ENCODE data around the gene CASZ1.

Gene CASZ1

DNA sequence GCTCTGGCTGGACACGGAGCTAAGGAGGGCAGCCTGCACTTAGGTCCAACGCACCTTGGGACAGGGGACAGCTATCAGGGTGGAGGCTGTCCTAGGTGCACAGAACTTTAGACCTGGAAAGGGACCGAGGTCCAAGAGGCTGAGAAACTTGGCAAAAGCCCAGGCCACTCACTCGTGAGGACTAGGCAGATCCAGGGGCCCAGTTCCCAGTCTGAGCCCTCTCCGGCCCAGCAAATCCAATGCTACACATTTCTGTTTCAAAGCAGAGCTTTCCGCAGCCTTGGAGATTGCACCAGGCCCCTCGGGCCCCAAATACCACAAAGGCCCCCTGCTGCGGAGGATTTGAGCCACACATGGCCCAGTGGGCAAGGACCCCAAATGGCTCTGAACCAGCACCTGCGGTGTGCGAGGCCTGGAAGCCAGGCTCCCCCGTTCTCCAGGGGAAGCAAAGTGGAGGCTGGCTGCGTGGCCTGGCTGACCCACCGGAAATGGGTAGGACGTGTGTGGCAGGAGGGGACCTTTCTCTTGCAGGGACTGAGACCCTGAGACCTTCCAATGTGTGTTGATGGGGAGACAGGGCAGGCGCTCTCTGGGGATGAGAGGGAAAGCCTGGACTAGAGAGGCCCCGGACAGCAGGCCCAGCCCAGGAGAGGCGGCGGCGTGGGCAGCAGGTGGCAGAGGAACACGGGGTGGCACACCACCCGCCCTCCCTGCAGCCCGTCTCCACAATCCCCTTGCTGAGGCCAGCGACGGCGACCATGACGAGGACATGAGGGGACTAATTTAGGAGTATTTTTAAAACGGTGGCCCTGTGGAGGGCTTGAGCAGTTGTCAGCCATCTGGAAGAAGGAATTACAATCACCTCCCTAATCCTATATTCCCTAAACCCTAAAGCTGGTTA, 118.7 kb downstream of the CASZ1 start:
- H3K4me3 ChIP-seq (ENCODE audit: low read depth in 1 of 2, low read length in 2 of 2) = no peak overlapping the region
- peaks cover 3 to 87% of the 10 kb centered on the region in 2 donors for H3K4me1 ChIP-seq (ENCODE audit: control insufficient read depth in 1 of 2, insufficient read depth in 2 of 2, low read length in 2 of 2)
- H3K27me3 ChIP-seq (ENCODE audit: low read depth, low read length) = no peaks in the 10 kb centered on the region
- H3K9me3 ChIP-seq (ENCODE audit: control insufficient read depth in 1 of 2, low read length in 2 of 2) = no peaks in the 10 kb centered on the region
- no peaks in the 10 kb centered on the region for H3K36me3 ChIP-seq (ENCODE audit: control insufficient read depth in 1 of 2, insufficient read depth in 2 of 2, low read length in 2 of 2)
- H3K27ac ChIP-seq (ENCODE audit: low read length) = no peak overlapping the region

- H3K36me3 ChIP-seq (ENCODE audit: control insufficient read depth in 1 of 2, insufficient read depth in 2 of 2, low read length in 2 of 2) = no peaks in the 10 kb centered on the region
- H3K27me3 ChIP-seq (ENCODE audit: low read depth, low read length) = no peaks in the 10 kb centered on the region
- H3K9me3 ChIP-seq (ENCODE audit: control insufficient read depth in 1 of 2, low read length in 2 of 2) = no peaks in the 10 kb centered on the region
- no peak overlapping the region for H3K27ac ChIP-seq (ENCODE audit: low read length)
- H3K4me3 ChIP-seq (ENCODE audit: low read depth in 1 of 2, low read length in 2 of 2) = no peak overlapping the region
- H3K4me1 ChIP-seq (ENCODE audit: control insufficient read depth in 1 of 2, insufficient read depth in 2 of 2, low read length in 2 of 2) = peaks cover 3 to 79% of the 10 kb centered on the region in 2 donors
These were observed 119.5 kb downstream of the CASZ1 start for GRCh38 chr1:10676963-10677362.

GRCh38 chr1:10675813-10676212, 120.6 kb downstream of the CASZ1 start:
- Histone ChIP-seq H3K27me3 (ENCODE audit: low read depth, low read length) (no peaks in the 10 kb centered on the region), H3K27ac (ENCODE audit: low read length) (no peak overlapping the region), H3K4me1 (ENCODE audit: control insufficient read depth in 1 of 2, insufficient read depth in 2 of 2, low read length in 2 of 2) (peaks cover 0 to 85% of the 10 kb centered on the region in 2 donors), H3K9me3 (ENCODE audit: control insufficient read depth in 1 of 2, low read length in 2 of 2) (no peaks in the 10 kb centered on the region), H3K36me3 (ENCODE audit: control insufficient read depth in 1 of 2, insufficient read depth in 2 of 2, low read length in 2 of 2) (no peaks in the 10 kb centered on the region), H3K4me3 (ENCODE audit: low read depth in 1 of 2, low read length in 2 of 2) (no peak overlapping the region)

- Histone ChIP-seq H3K27me3 (ENCODE audit: low read depth, low read length) (no peaks in the 10 kb centered on the region), H3K27ac (ENCODE audit: low read length) (no peak overlapping the region), H3K36me3 (ENCODE audit: control insufficient read depth in 1 of 2, insufficient read depth in 2 of 2, low read length in 2 of 2) (no peaks in the 10 kb centered on the region), H3K9me3 (ENCODE audit: control insufficient read depth in 1 of 2, low read length in 2 of 2) (no peaks in the 10 kb centered on the region), H3K4me1 (ENCODE audit: control insufficient read depth in 1 of 2, insufficient read depth in 2 of 2, low read length in 2 of 2) (peaks cover 0 to 88% of the 10 kb centered on the region in 2 donors), H3K4me3 (ENCODE audit: low read depth in 1 of 2, low read length in 2 of 2) (no peak overlapping the region)
These were observed 121.5 kb downstream of the CASZ1 start for GRCh38 chr1:10674700-10675609.

DNA sequence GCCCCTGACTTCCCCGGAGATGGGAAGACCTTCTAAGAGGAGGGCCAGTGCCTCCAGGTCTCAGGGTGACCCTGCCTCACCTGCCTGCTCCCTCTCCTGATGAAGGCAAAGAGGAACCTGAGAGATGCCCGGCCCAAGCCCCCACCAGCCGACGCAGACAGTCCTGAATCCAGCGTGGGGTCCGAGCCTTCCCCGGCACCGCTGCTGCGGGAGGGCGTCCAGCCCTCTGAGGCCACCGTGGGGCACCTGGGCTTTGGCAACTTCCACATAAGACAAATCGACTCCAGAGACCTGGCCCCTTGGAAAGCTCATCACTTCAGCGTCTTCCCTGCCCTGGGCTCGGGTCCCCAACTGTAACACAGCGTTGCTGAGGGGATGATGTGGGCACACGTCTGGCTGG, 122.2 kb downstream of the CASZ1 start:
- peaks cover 0 to 88% of the 10 kb centered on the region in 2 donors for H3K4me1 ChIP-seq (ENCODE audit: control insufficient read depth in 1 of 2, insufficient read depth in 2 of 2, low read length in 2 of 2)
- H3K36me3 ChIP-seq (ENCODE audit: control insufficient read depth in 1 of 2, insufficient read depth in 2 of 2, low read length in 2 of 2) = no peaks in the 10 kb centered on the region
- H3K4me3 ChIP-seq (ENCODE audit: low read depth in 1 of 2, low read length in 2 of 2) = no peak overlapping the region
- no peaks in the 10 kb centered on the region for H3K27me3 ChIP-seq (ENCODE audit: low read depth, low read length)
- no peak overlapping the region for H3K27ac ChIP-seq (ENCODE audit: low read length)
- H3K9me3 ChIP-seq (ENCODE audit: control insufficient read depth in 1 of 2, low read length in 2 of 2) = no peaks in the 10 kb centered on the region

DNA sequence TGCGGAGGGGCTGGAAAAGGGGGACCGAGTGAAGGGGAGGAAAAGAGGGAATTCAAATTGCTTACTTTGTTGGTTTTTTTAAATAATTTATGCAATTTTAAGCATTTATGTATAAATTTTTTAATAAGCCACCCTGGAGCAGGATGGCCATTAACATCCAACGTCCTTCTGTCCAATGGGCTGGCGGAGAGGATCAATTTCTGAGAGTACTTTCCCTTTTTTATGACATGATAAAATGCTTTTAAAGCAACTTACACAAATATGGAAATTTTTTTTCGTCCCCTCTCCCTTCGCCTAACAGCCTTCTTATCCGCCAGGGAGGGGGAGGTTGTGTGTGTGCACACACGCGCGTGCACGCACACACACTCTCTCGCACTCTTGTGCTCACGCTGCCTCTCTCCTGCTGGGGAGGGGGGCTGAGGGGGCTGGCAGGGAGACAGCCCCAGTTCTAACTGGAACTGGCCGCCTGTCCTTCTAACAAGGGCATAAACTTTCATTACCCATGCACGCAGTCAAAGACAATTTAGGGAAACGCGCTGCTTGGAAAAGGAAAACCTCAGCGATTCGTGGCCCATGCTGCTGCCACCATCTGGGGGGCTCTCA, 123.2 kb downstream of the CASZ1 start:
- Histone ChIP-seq H3K27me3 (ENCODE audit: low read depth, low read length) (no peaks in the 10 kb centered on the region), H3K9me3 (ENCODE audit: control insufficient read depth in 1 of 2, low read length in 2 of 2) (no peaks in the 10 kb centered on the region), H3K4me1 (ENCODE audit: control insufficient read depth in 1 of 2, insufficient read depth in 2 of 2, low read length in 2 of 2) (peaks cover 0 to 88% of the 10 kb centered on the region in 2 donors), H3K36me3 (ENCODE audit: control insufficient read depth in 1 of 2, insufficient read depth in 2 of 2, low read length in 2 of 2) (no peaks in the 10 kb centered on the region), H3K27ac (ENCODE audit: low read length) (no peak overlapping the region), H3K4me3 (ENCODE audit: low read depth in 1 of 2, low read length in 2 of 2) (no peak overlapping the region)

DNA sequence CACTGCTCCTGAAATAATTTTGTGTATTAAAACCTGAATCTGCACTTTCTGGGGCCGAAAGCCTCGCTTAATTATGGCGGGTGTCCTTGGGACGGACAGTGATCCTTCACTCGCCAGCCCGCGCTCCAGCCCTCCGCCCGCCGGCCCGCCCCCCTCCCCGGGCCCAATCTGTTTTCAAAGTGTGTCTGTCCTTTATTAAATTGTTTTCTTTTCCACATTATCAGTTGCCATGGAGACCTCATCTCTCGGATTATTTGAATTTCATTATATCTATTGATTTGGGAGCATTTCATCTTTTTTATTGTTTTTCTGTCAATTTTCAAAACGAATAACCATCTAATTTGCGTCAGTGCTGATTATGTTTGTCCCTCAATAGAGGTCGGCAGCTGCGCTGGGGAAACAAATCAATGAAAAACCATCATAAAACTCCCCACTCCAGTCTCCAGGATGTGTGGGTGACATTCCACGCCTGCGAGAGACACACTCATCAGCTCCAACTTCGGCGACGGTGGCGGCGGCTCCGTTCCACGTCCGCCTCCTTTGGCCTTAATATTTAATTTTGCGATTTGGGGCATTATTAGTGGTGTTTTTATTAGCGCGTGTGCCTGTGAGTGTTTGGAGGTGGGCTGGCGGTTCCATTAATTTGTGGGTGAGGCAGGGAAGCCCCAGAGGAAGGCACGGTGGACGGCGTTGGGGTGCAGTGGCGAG, 123.9 kb downstream of the CASZ1 start:
- H3K4me3 ChIP-seq (ENCODE audit: low read depth in 1 of 2, low read length in 2 of 2) = no peak overlapping the region
- H3K27ac ChIP-seq (ENCODE audit: low read length) = no peak overlapping the region
- H3K27me3 ChIP-seq (ENCODE audit: low read depth, low read length) = no peaks in the 10 kb centered on the region
- H3K4me1 ChIP-seq (ENCODE audit: control insufficient read depth in 1 of 2, insufficient read depth in 2 of 2, low read length in 2 of 2) = peaks cover 0 to 86% of the 10 kb centered on the region in 2 donors
- no peaks in the 10 kb centered on the region for H3K36me3 ChIP-seq (ENCODE audit: control insufficient read depth in 1 of 2, insufficient read depth in 2 of 2, low read length in 2 of 2)
- no peaks in the 10 kb centered on the region for H3K9me3 ChIP-seq (ENCODE audit: control insufficient read depth in 1 of 2, low read length in 2 of 2)

DNA sequence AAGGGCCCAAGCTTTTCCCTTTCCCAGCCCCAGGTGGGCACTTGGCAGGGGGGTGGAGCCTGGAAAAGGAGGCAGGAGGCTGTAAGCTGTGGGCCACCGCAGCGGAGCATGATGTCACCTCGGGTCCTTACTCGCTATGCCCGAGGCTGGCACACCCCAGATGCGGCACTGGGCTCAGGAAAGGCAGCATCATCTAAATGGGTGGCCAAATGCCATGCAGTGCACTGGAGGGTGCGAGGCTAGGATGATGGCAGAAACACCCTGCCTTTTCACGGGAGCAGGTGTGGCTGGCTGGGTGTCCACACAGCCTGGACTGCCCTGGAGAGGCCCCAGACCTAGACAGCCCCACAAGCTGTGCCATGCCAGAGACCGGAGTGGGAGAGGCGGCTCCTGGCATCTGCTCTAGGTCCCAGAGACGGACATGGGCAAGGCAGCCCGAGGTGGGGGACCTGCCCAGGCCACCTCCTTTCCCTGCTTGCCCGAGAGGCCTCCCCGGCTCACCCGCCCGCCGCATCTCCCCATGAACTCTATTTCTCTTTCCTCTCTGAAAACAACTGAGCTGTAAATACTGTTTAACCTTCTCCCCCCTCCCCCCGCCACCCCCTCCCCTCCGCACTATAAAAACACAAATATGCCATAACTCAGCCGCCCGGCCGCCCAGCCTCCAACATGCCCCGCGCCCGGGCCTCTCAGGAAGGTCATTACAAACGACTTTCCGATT, 124.7 kb downstream of the CASZ1 start:
- Histone ChIP-seq H3K9me3 (ENCODE audit: control insufficient read depth in 1 of 2, low read length in 2 of 2) (no peaks in the 10 kb centered on the region), H3K27me3 (ENCODE audit: low read depth, low read length) (no peaks in the 10 kb centered on the region), H3K4me1 (ENCODE audit: control insufficient read depth in 1 of 2, insufficient read depth in 2 of 2, low read length in 2 of 2) (peaks cover 0 to 84% of the 10 kb centered on the region in 2 donors), H3K36me3 (ENCODE audit: control insufficient read depth in 1 of 2, insufficient read depth in 2 of 2, low read length in 2 of 2) (no peaks in the 10 kb centered on the region), H3K27ac (ENCODE audit: low read length) (no peak overlapping the region), H3K4me3 (ENCODE audit: low read depth in 1 of 2, low read length in 2 of 2) (no peak overlapping the region)

- H3K9me3 ChIP-seq (ENCODE audit: control insufficient read depth in 1 of 2, low read length in 2 of 2) = no peaks in the 10 kb centered on the region
- H3K36me3 ChIP-seq (ENCODE audit: control insufficient read depth in 1 of 2, insufficient read depth in 2 of 2, low read length in 2 of 2) = no peaks in the 10 kb centered on the region
- no peak overlapping the region for H3K27ac ChIP-seq (ENCODE audit: low read length)
- peaks cover 0 to 77% of the 10 kb centered on the region in 2 donors for H3K4me1 ChIP-seq (ENCODE audit: control insufficient read depth in 1 of 2, insufficient read depth in 2 of 2, low read length in 2 of 2)
- H3K4me3 ChIP-seq (ENCODE audit: low read depth in 1 of 2, low read length in 2 of 2) = no peak overlapping the region
- no peaks in the 10 kb centered on the region for H3K27me3 ChIP-seq (ENCODE audit: low read depth, low read length)
These were observed 125.4 kb downstream of the CASZ1 start for GRCh38 chr1:10671090-10671489.

GRCh38 chr1:10670190-10670589, 126.3 kb downstream of the CASZ1 start:
- Histone ChIP-seq H3K27ac (ENCODE audit: low read length) (no peak overlapping the region), H3K4me3 (ENCODE audit: low read depth in 1 of 2, low read length in 2 of 2) (no peak overlapping the region), H3K4me1 (ENCODE audit: control insufficient read depth in 1 of 2, insufficient read depth in 2 of 2, low read length in 2 of 2) (peaks cover 0 to 70% of the 10 kb centered on the region in 2 donors), H3K9me3 (ENCODE audit: control insufficient read depth in 1 of 2, low read length in 2 of 2) (no peaks in the 10 kb centered on the region), H3K36me3 (ENCODE audit: control insufficient read depth in 1 of 2, insufficient read depth in 2 of 2, low read length in 2 of 2) (peaks cover 0 to under 1% of the 10 kb centered on the region in 2 donors), H3K27me3 (ENCODE audit: low read depth, low read length) (no peaks in the 10 kb centered on the region)

Measured in muscle layer of duodenum (tissue), 2 donors.